GM21528 (cell line): ENCODE data around the gene GKN1.

Source experiments
- ATAC-seq: cut with Tn5 transposase; IDR thresholded peaks from one replicate; pipeline ENCODE4 v1.9.1; 2021; ENCODE audit warnings: mild to moderate bottlenecking, moderate library complexity; ENCODE audit not compliant: unreplicated experiment, low FRiP score

Gene GKN1

GRCh38 chr2:68974251-68974650, at the start of gene GKN1:
TSS of gene GKN1 (plus strand) at chr2:68974636. CDS start at chr2:68974678, 42 bp downstream.
- no peak for ATAC-seq

GRCh38 chr2:68925295-68925896, 49.0 kb upstream of the GKN1 start:
- peak; percentile 55 for ATAC-seq

GRCh38 chr2:68926796-68927195, 47.6 kb upstream of the GKN1 start:
- ATAC-seq: no peak

- ATAC-seq: no peak
Measured at GRCh38 chr2:68931149-68931711, 43.2 kb upstream of the GKN1 start.

- ATAC-seq: no peak
Measured at GRCh38 chr2:68931799-68932198, 42.6 kb upstream of the GKN1 start.

GRCh38 chr2:68932402-68932801, 42.0 kb upstream of the GKN1 start:
- no peak for ATAC-seq

- no peak for ATAC-seq
Measured at GRCh38 chr2:68934021-68934420, 40.4 kb upstream of the GKN1 start.

- ATAC-seq: no peak
Measured at GRCh38 chr2:68935471-68935870, 39.0 kb upstream of the GKN1 start.

GRCh38 chr2:68936427-68936826, 38.0 kb upstream of the GKN1 start:
- ATAC-seq: no peak

- ATAC-seq: no peak
Measured at GRCh38 chr2:68936889-68937288, 37.5 kb upstream of the GKN1 start.

- no peak for ATAC-seq
Measured at GRCh38 chr2:68937346-68938055, 36.9 kb upstream of the GKN1 start.

GRCh38 chr2:68938938-68939337, 35.5 kb upstream of the GKN1 start:
- no peak for ATAC-seq

GRCh38 chr2:68939962-68940361, 34.5 kb upstream of the GKN1 start:
- no peak for ATAC-seq

- no peak for ATAC-seq
Measured at GRCh38 chr2:68940369-68940768, 34.1 kb upstream of the GKN1 start.

- no peak for ATAC-seq
Measured at GRCh38 chr2:68942827-68943226, 31.6 kb upstream of the GKN1 start.

GRCh38 chr2:68943581-68944568, 30.6 kb upstream of the GKN1 start:
- ATAC-seq: no peak

- ATAC-seq: no peak
Measured at GRCh38 chr2:68946117-68946516, 28.3 kb upstream of the GKN1 start.

GRCh38 chr2:68948710-68949109, 25.7 kb upstream of the GKN1 start:
- ATAC-seq: no peak

- ATAC-seq: no peak
Measured at GRCh38 chr2:68951899-68952298, 22.5 kb upstream of the GKN1 start.

GRCh38 chr2:68952887-68953521, 21.4 kb upstream of the GKN1 start, which contains the start of gene GKN2:
TSS of gene GKN2 (minus strand) at chr2:68952893. CDS start at chr2:68952861, 32 bp downstream.
- no peak for ATAC-seq
